Lung microvascular endothelial cell (primary cell): ENCODE measurements around the gene PLAGL2. TPM values are rescaled to one million over a fixed set of nuclear protein-coding genes. Genes with fewer than 3 reads are reported as not detected.
"Not testable (repeated sequence)": the region's sequence is repeated elsewhere in the genome, so short reads cannot be mapped to it uniquely, and the experiment has no call there.

ENCODE experiments used
- DNase-seq, 2 donors: peaks; one replicate each; pipeline versions ENCODE4 v3.0.0 to v3.0.0-alpha.2; 2010; ENCODE audit warnings: low read depth in 2 of 2
- total RNA-seq: library from RNA; depleted of rRNA; stranded (reverse); fragments of >200 nt; gene quantifications from 2 replicates; pipeline ENCODE4 v1.2.1, GENCODE V29; 2014

Gene PLAGL2
- total RNA-seq, result 2.2 and 2.8 TPM in 2 replicates

GRCh38 chr20:32207626-32208498, at the start of gene PLAGL2, which contains the start of gene POFUT1:
PLAGL2 (minus strand) TSS chr20:32207743; CDS start chr20:32202178, 5,565 bp downstream.
POFUT1 (plus strand) TSS chr20:32207880; CDS start chr20:32207942, 62 bp downstream.
- peak; percentile 87 to 91 for DNase-seq

- no peak for DNase-seq
Measured at GRCh38 chr20:32252189-32252588, 44.6 kb upstream of the PLAGL2 start.

GRCh38 chr20:32251470-32251869, 43.9 kb upstream of the PLAGL2 start:
- DNase-seq, result no peak

GRCh38 chr20:32249030-32249738, 41.6 kb upstream of the PLAGL2 start:
- no peak for DNase-seq

- DNase-seq, result no peak
Measured at GRCh38 chr20:32248043-32248442, 40.5 kb upstream of the PLAGL2 start.

GRCh38 chr20:32246208-32246607, 38.7 kb upstream of the PLAGL2 start:
- not testable (repeated sequence) for DNase-seq

GRCh38 chr20:32244959-32245358, 37.4 kb upstream of the PLAGL2 start:
- DNase-seq, result no peak

GRCh38 chr20:32244150-32244823, 36.7 kb upstream of the PLAGL2 start:
- no peak for DNase-seq

GRCh38 chr20:32241807-32242206, 34.3 kb upstream of the PLAGL2 start:
- DNase-seq, result no peak

- DNase-seq, result no peak
Measured at GRCh38 chr20:32240205-32240604, 32.7 kb upstream of the PLAGL2 start.

- DNase-seq, result no peak
Measured at GRCh38 chr20:32238483-32239425, 31.2 kb upstream of the PLAGL2 start.

- no peak for DNase-seq
Measured at GRCh38 chr20:32237419-32237818, 29.9 kb upstream of the PLAGL2 start.

GRCh38 chr20:32236819-32237218, 29.3 kb upstream of the PLAGL2 start:
- no peak for DNase-seq

GRCh38 chr20:32236048-32236533, 28.5 kb upstream of the PLAGL2 start:
- DNase-seq, result no peak

GRCh38 chr20:32235331-32236047, 27.9 kb upstream of the PLAGL2 start:
- DNase-seq, result no peak

GRCh38 chr20:32234135-32234808, 26.7 kb upstream of the PLAGL2 start:
- no peak for DNase-seq

GRCh38 chr20:32233286-32233685, 25.7 kb upstream of the PLAGL2 start:
- no peak for DNase-seq

GRCh38 chr20:32232326-32232886, 24.9 kb upstream of the PLAGL2 start:
- DNase-seq, result no peak

GRCh38 chr20:32231847-32232246, 24.3 kb upstream of the PLAGL2 start:
- DNase-seq, result peak; percentile 25 to 55
